Activated naive CD4-positive, alpha-beta T cell treated with anti-CD3 and anti-CD28 coated beads, Interleukin-2, amount 50 U/mL, for 24 hours (primary cell): ENCODE measurements around the gene MYH9.

Experiments
- H3K27ac Mint-ChIP-seq: one replicate; pipeline ENCODE4 v1.8.0; 2021; ENCODE audit warnings: mild to moderate bottlenecking, mixed read lengths
- H3K27me3 Mint-ChIP-seq: one replicate; pipeline ENCODE4 v1.8.0; 2021; ENCODE audit warnings: mixed read lengths
- H3K36me3 Mint-ChIP-seq: one replicate; pipeline ENCODE4 v1.8.0; 2021; ENCODE audit warnings: mixed read lengths
- H3K4me1 Mint-ChIP-seq: one replicate; pipeline ENCODE4 v1.8.0; 2021; ENCODE audit warnings: mixed read lengths
- H3K4me3 Mint-ChIP-seq: one replicate; pipeline ENCODE4 v1.8.0; 2021; ENCODE audit warnings: mild to moderate bottlenecking, mixed read lengths
- H3K9me3 Mint-ChIP-seq: one replicate; pipeline ENCODE4 v1.8.0; 2021; ENCODE audit warnings: mixed read lengths

The MYH9 gene

DNA sequence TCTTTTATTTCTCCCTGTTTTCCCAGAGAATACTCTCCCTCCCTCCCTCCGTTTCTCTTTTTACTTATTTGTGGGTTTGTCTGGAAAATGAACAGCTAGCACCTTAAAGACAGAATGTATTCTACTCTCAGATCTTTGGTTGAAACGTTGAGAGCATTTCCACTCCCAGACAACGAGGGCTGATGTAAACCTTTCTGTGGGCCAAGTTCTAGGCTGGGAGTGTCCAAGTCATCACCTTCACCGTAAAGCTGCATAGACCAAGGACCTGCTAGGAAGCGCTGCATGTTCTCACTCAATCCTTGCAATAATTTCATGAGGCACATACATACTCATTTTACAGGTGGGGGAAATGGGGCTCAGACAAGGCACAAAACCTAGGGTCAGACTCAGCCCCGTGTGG, 32.4 kb downstream of the MYH9 start:
- Mint-ChIP-seq H3K27ac (peak overlapping the region; percentile 94), H3K4me3 (peak overlapping the region; percentile 86), H3K27me3 (no peaks in the 10 kb centered on the region), H3K4me1 (peaks cover 96% of the 10 kb centered on the region), H3K9me3 (no peaks in the 10 kb centered on the region), H3K36me3 (peaks cover 14% of the 10 kb centered on the region)

GRCh38 chr22:36352803-36353507, 34.8 kb downstream of the MYH9 start:
- peaks cover 10% of the 10 kb centered on the region for H3K36me3 Mint-ChIP-seq
- no peaks in the 10 kb centered on the region for H3K9me3 Mint-ChIP-seq
- H3K4me3 Mint-ChIP-seq, result peak overlapping the region; percentile 74
- H3K27ac Mint-ChIP-seq, result peak overlapping the region; percentile 77
- H3K4me1 Mint-ChIP-seq, result peaks cover 90% of the 10 kb centered on the region
- H3K27me3 Mint-ChIP-seq, result no peaks in the 10 kb centered on the region

- Mint-ChIP-seq H3K36me3 (peaks cover 13% of the 10 kb centered on the region), H3K4me1 (peaks cover 89% of the 10 kb centered on the region), H3K27ac (peak overlapping the region; percentile 77)
These were observed 35.6 kb downstream of the MYH9 start for GRCh38 chr22:36351921-36352802.

DNA sequence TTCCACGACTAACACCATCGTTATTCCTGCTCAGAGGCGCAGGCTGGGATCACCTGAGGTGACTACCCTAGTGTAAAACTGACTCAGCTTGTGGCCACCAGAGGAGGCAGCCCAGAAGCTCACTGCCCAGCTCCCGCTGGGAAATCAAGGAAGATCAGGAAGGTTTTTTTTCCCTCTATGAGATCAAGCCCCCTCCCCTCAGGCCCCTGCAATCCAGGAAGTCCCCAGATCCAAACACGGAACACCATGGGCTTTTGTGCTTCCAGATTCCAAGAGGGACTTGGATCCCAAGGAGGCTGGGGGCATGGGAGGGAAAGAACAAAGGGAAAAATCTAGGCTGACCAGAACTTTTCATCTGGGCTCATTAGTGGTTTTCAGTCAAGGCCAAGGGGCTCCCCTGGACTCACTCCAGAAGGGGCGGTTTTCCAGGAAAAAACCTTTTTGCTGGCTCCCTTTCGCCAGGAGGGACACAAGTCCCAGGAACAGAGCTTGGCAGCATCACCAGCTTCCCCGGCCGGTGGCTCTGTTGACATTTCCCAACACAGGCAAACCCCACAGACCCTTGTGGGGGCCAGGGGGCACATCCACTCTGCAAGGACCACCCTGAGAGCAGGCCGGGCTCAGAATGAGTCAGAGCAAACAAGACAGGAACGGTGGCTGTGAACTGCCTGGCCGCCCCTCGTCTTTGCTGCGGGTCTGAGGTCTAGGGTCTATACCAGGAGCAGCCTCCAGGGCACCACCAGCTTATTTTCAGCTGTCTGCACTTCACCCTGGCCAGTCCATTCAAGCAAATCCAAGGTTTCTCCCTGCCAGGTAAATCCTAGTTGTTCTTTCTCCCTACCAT, 36.8 kb downstream of the MYH9 start:
- Mint-ChIP-seq H3K27me3 (no peaks in the 10 kb centered on the region), H3K9me3 (no peaks in the 10 kb centered on the region), H3K27ac (peak overlapping the region; percentile 95), H3K4me1 (peaks cover 83% of the 10 kb centered on the region), H3K4me3 (peak overlapping the region; percentile 72), H3K36me3 (peaks cover 13% of the 10 kb centered on the region)

More at GRCh38 chr22:36351921-36352802, 35.6 kb downstream of the MYH9 start:
- H3K27me3 Mint-ChIP-seq, result no peaks in the 10 kb centered on the region
- H3K4me3 Mint-ChIP-seq, result peak overlapping the region; percentile 74
- no peaks in the 10 kb centered on the region for H3K9me3 Mint-ChIP-seq

DNA sequence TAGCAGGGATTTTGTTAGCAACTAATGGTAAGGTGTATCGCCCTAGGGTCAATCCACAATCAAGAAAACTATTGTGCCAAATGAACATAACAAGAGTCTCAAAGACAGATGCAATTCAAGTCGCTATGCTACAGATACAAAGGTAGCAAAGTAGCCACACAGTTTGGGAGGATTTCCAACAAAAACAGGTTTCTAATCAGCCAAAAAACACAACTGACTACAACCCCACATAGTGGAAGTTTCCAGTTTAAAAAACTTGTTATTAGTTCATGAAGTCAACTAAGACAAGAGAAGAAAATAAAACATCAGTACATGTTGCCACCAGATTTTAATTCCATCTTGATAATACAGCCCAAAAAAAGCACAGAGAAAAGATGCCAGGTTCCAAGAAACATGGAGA, 38.0 kb downstream of the MYH9 start:
- Mint-ChIP-seq H3K4me3 (peak overlapping the region; percentile 62), H3K36me3 (peaks cover 10% of the 10 kb centered on the region), H3K9me3 (no peaks in the 10 kb centered on the region), H3K4me1 (peaks cover 79% of the 10 kb centered on the region), H3K27me3 (no peaks in the 10 kb centered on the region), H3K27ac (peak overlapping the region; percentile 91)

GRCh38 chr22:36348760-36349159, 39.0 kb downstream of the MYH9 start:
- Mint-ChIP-seq H3K4me1 (peaks cover 79% of the 10 kb centered on the region), H3K9me3 (no peaks in the 10 kb centered on the region), H3K27me3 (no peaks in the 10 kb centered on the region), H3K36me3 (peaks cover 14% of the 10 kb centered on the region), H3K27ac (peak overlapping the region; percentile 94), H3K4me3 (peak overlapping the region; percentile 68)

DNA sequence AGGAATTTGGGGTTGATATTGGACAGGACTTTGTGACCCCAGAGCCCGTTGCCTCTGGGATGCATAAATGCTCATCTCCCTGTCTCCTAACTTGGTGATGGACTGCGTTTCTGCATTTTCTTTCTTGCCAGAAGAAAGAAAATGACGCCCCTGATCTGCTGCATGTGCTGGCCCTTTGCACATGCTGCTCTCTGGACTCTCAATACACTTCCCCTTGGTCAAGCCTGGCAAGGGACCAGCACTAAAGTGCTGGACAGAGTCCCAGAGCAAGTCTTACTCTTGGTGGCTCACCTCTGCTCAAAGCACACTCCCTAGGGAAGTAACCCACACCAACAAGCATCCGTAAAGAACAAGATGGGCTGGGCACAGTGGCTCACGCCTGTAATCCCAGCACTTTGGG, 40.7 kb downstream of the MYH9 start:
- H3K36me3 Mint-ChIP-seq, result peaks cover 18% of the 10 kb centered on the region
- H3K27ac Mint-ChIP-seq, result peak overlapping the region; percentile 65
- H3K9me3 Mint-ChIP-seq, result no peaks in the 10 kb centered on the region
- no peaks in the 10 kb centered on the region for H3K27me3 Mint-ChIP-seq
- H3K4me1 Mint-ChIP-seq, result peaks cover 77% of the 10 kb centered on the region
- no peak overlapping the region for H3K4me3 Mint-ChIP-seq

- H3K27ac Mint-ChIP-seq, result peak overlapping the region; percentile 98
- peak overlapping the region; percentile 87 for H3K4me3 Mint-ChIP-seq
- H3K9me3 Mint-ChIP-seq, result no peaks in the 10 kb centered on the region
- H3K4me1 Mint-ChIP-seq, result peaks cover 77% of the 10 kb centered on the region
- no peaks in the 10 kb centered on the region for H3K27me3 Mint-ChIP-seq
- peaks cover 26% of the 10 kb centered on the region for H3K36me3 Mint-ChIP-seq
These were observed 43.5 kb downstream of the MYH9 start for GRCh38 chr22:36344106-36344827.

DNA sequence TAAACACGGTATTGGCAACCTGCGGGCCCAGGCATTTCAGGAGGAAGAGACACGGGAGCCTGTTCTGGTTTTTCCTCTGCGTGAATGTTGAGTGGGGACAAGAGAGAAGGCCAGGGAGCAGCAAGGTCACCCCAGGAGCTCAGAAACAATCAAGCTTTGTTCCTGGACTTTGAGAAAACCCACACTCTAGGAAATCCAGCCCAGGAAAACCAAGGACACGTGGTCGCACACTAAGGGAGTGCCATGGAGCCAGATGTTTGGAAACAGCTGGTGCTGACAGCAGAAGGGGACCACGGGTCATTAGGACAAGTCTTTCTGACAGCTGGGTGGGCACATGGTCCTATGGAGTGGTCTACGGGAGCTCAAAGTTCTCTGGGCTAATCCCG, 44.1 kb downstream of the MYH9 start:
- H3K27ac Mint-ChIP-seq, result peak overlapping the region; percentile 86
- peak overlapping the region; percentile 51 for H3K4me3 Mint-ChIP-seq
- H3K27me3 Mint-ChIP-seq, result no peaks in the 10 kb centered on the region
- H3K36me3 Mint-ChIP-seq, result peaks cover 25% of the 10 kb centered on the region
- no peaks in the 10 kb centered on the region for H3K9me3 Mint-ChIP-seq
- H3K4me1 Mint-ChIP-seq, result peaks cover 77% of the 10 kb centered on the region

GRCh38 chr22:36343070-36343719, 44.6 kb downstream of the MYH9 start:
- peak overlapping the region; percentile 51 for H3K4me3 Mint-ChIP-seq
- H3K27me3 Mint-ChIP-seq, result no peaks in the 10 kb centered on the region
- peak overlapping the region; percentile 93 for H3K27ac Mint-ChIP-seq
- H3K9me3 Mint-ChIP-seq, result no peaks in the 10 kb centered on the region
- peaks cover 82% of the 10 kb centered on the region for H3K4me1 Mint-ChIP-seq
- peaks cover 25% of the 10 kb centered on the region for H3K36me3 Mint-ChIP-seq

DNA sequence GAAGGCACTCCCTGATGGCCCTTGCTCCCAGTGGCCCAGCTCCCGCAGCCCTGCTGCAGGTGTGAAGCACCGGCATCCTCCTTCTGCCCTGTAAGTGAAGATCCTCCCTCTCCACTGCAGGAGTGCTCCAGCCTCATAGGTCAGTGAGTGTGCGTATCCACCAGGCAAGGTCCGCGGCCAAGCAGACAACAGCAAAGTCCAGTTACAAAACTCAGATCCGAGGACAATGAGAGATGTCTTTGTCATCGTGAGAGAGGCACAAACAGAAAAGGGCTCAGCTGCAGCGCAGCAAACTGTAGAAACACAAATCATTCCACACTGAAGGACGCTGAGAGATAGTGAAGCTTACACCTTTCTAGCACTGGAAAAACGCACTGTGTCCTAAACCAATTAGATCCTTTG, 46.1 kb downstream of the MYH9 start:
- H3K27ac Mint-ChIP-seq, result peak overlapping the region; percentile 94
- peaks cover 29% of the 10 kb centered on the region for H3K36me3 Mint-ChIP-seq
- no peaks in the 10 kb centered on the region for H3K27me3 Mint-ChIP-seq
- peaks cover 83% of the 10 kb centered on the region for H3K4me1 Mint-ChIP-seq
- no peaks in the 10 kb centered on the region for H3K9me3 Mint-ChIP-seq
- no peak overlapping the region for H3K4me3 Mint-ChIP-seq

GRCh38 chr22:36340621-36341020, 47.1 kb downstream of the MYH9 start:
- peaks cover 92% of the 10 kb centered on the region for H3K4me1 Mint-ChIP-seq
- peak overlapping the region; percentile 94 for H3K27ac Mint-ChIP-seq
- H3K36me3 Mint-ChIP-seq, result peaks cover 30% of the 10 kb centered on the region
- no peaks in the 10 kb centered on the region for H3K9me3 Mint-ChIP-seq
- H3K27me3 Mint-ChIP-seq, result no peaks in the 10 kb centered on the region
- H3K4me3 Mint-ChIP-seq, result peak overlapping the region; percentile 54

- H3K9me3 Mint-ChIP-seq, result no peaks in the 10 kb centered on the region
- peaks cover 27% of the 10 kb centered on the region for H3K36me3 Mint-ChIP-seq
- H3K4me3 Mint-ChIP-seq, result peak overlapping the region; percentile 67
- peaks cover 94% of the 10 kb centered on the region for H3K4me1 Mint-ChIP-seq
- no peaks in the 10 kb centered on the region for H3K27me3 Mint-ChIP-seq
- H3K27ac Mint-ChIP-seq, result peak overlapping the region; percentile 92
These were observed 48.3 kb downstream of the MYH9 start for GRCh38 chr22:36339171-36340065.
